H1 (cell line): ENCODE measurements around the gene KLF2. TPM values are rescaled to one million over a fixed set of nuclear protein-coding genes. Genes with fewer than 3 reads are reported as not detected.

Experiments
- CTCF ChIA-PET: fragments of 300-600 bp; sonication (Branson Sonifier 250); formaldehyde crosslinking; loops from one replicate; lab custom pipeline; 2021; ENCODE audit not compliant: partially characterized antibody; lab: Charles Lee
- POLR2A ChIA-PET: fragments of 300-600 bp; sonication (Branson Sonifier 250); formaldehyde crosslinking; loops from one replicate; lab custom pipeline; 2021; ENCODE audit warnings: inconsistent platforms; ENCODE audit not compliant: partially characterized antibody; lab: Charles Lee
- DNase-seq, 2 experiments: peaks; one replicate each; pipeline versions ENCODE4 v3.0.0 to v3.0.0-alpha.2; 2010 to 2022; ENCODE audit warnings: low spot score in 2 of 2, low read depth in 1 of 2, mixed read lengths in 1 of 2
- FAIRE-seq: peaks from 2 replicates; lab custom pipeline; 2011; peaks lifted over from hg19 to GRCh38; lab: Jason Lieb, UNC
- H2AFZ ChIP-seq: 2 replicates; pipeline ENCODE4 v1.8.1; 2012; ENCODE audit warnings: low read length, inconsistent platforms
- H2AK5ac ChIP-seq: 2 replicates; pipeline ENCODE4 v1.6.1; 2013; ENCODE audit warnings: low read depth, low read length
- H2BK120ac ChIP-seq: replicated peaks from 2 replicates; pipeline ENCODE3; 2013; ENCODE audit warnings: low read depth, low read length, inconsistent platforms
- H2BK12ac ChIP-seq: 2 replicates; pipeline ENCODE4 v1.6.1; 2013; ENCODE audit warnings: low read depth, low read length
- H2BK15ac ChIP-seq: 2 replicates; pipeline ENCODE4 v1.6.1; 2013; ENCODE audit warnings: low read length
- H2BK20ac ChIP-seq: 2 replicates; pipeline ENCODE4 v1.6.1; 2013; ENCODE audit warnings: low read length
- H2BK5ac ChIP-seq: 2 replicates; pipeline ENCODE4 v1.6.1; 2013; ENCODE audit warnings: low read depth, low read length
- H3K14ac ChIP-seq: 2 replicates; pipeline ENCODE4 v1.6.1; 2013; ENCODE audit warnings: inconsistent platforms; ENCODE audit not compliant: insufficient read length
- H3K18ac ChIP-seq: 2 replicates; pipeline ENCODE4 v1.6.1; 2013; ENCODE audit warnings: low read length; ENCODE audit errors: extremely low read depth
- H3K23ac ChIP-seq: 2 replicates; pipeline ENCODE4 v1.6.1; 2013; ENCODE audit warnings: inconsistent platforms; ENCODE audit not compliant: insufficient read length
- H3K23me2 ChIP-seq: 2 replicates; pipeline ENCODE4 v1.6.1; 2013; ENCODE audit warnings: low read depth, low read length
- H3K27ac ChIP-seq: 2 replicates; pipeline ENCODE4 v1.6.1; 2011; ENCODE audit warnings: low read depth, low read length, inconsistent platforms
- H3K27me3 ChIP-seq, 4 experiments: replicated peaks in 1 of 4; 1 replicate in 1 of 4; 2 replicates in 3 of 4; pipeline versions ENCODE4 v1.6.1 to v1.8.1; 2011 to 2013; ENCODE audit warnings: low read length in 3 of 4, mild to moderate bottlenecking in 3 of 4, inconsistent platforms in 2 of 4, mixed read lengths in 2 of 4, moderate library complexity in 1 of 4; ENCODE audit not compliant: control insufficient read depth in 3 of 4, insufficient read depth in 3 of 4; ENCODE audit errors: extremely low read depth in 1 of 4
- H3K36me3 ChIP-seq, 4 experiments: 2 replicates each; pipeline versions ENCODE4 v1.6.1 to v1.8.1; 2011 to 2013; ENCODE audit warnings: mild to moderate bottlenecking in 4 of 4, low read length in 3 of 4, moderate library complexity in 2 of 4, control low read depth in 1 of 4, inconsistent platforms in 1 of 4; ENCODE audit not compliant: insufficient read depth in 4 of 4, control insufficient read depth in 2 of 4
- H3K4ac ChIP-seq: replicated peaks from 2 replicates; pipeline ENCODE3; 2013; ENCODE audit warnings: low read length, low read depth, mixed read lengths, inconsistent platforms; ENCODE audit not compliant: insufficient read length
- H3K4me1 ChIP-seq, 4 experiments: replicated peaks in 1 of 4; 1 replicate in 1 of 4; 2 replicates in 3 of 4; pipeline versions ENCODE4 v1.6.1 to v1.8.1; 2011 to 2013; ENCODE audit warnings: low read length in 3 of 4, inconsistent platforms in 2 of 4, mixed read lengths in 1 of 4; ENCODE audit not compliant: insufficient read depth in 4 of 4, control insufficient read depth in 3 of 4
- H3K4me2 ChIP-seq, 2 experiments: 2 replicates each; pipeline versions ENCODE4 v1.6.1 to v1.8.1; 2011 to 2013; ENCODE audit warnings: low read depth in 2 of 2, low read length in 2 of 2, control low read depth in 1 of 2, inconsistent platforms in 1 of 2, mild to moderate bottlenecking in 1 of 2; ENCODE audit not compliant: insufficient read depth in 1 of 2
- H3K4me3 ChIP-seq, 4 experiments: fragments of 200-600, 300-600 bp in 1 of 4; sonication (generic), shearing (Covaris generic), sonication (Bioruptor Twin) in 1 of 4; 2 replicates each; pipeline versions ENCODE4 v1.5.1 to v1.8.1; 2011 to 2016; ENCODE audit warnings: low read length in 4 of 4, low read depth in 3 of 4, control low read depth in 2 of 4, inconsistent platforms in 2 of 4, mild to moderate bottlenecking in 2 of 4, mixed read lengths in 1 of 4, moderate library complexity in 1 of 4; ENCODE audit not compliant: insufficient read depth in 2 of 4; ENCODE audit errors: extremely low read depth in 1 of 4
- H3K56ac ChIP-seq: replicated peaks from 2 replicates; pipeline ENCODE3; 2013; ENCODE audit warnings: low read depth, mild to moderate bottlenecking, mixed read lengths, low read length, inconsistent platforms; ENCODE audit not compliant: insufficient read length
- H3K79me1 ChIP-seq: 2 replicates; pipeline ENCODE4 v1.6.1; 2013; ENCODE audit warnings: low read depth, low read length, control low read depth
- H3K79me2 ChIP-seq, 2 experiments: 2 replicates each; pipeline versions ENCODE4 v1.6.1 to v1.8.1; 2012 to 2013; ENCODE audit warnings: low read length in 2 of 2, mild to moderate bottlenecking in 2 of 2, inconsistent platforms in 1 of 2; ENCODE audit not compliant: insufficient read depth in 2 of 2, control insufficient read depth in 1 of 2
- H3K9ac ChIP-seq, 4 experiments: replicated peaks in 1 of 4; 1 replicate in 1 of 4; 2 replicates in 3 of 4; pipeline versions ENCODE4 v1.6.1 to v1.8.1; 2011 to 2013; ENCODE audit warnings: low read depth in 3 of 4, low read length in 3 of 4, control low read depth in 2 of 4, mild to moderate bottlenecking in 2 of 4, moderate library complexity in 2 of 4, inconsistent platforms in 1 of 4; ENCODE audit errors: extremely low read depth in 1 of 4
- H3K9me3 ChIP-seq, 2 experiments: 2 replicates each; pipeline versions ENCODE4 v1.6.1 to v1.8.1; 2012 to 2013; ENCODE audit warnings: mild to moderate bottlenecking in 2 of 2, moderate library complexity in 2 of 2, control low read depth in 1 of 2, inconsistent platforms in 1 of 2, low read depth in 1 of 2, low read length in 1 of 2, mixed read lengths in 1 of 2; ENCODE audit not compliant: insufficient read depth in 2 of 2
- H4K20me1 ChIP-seq, 2 experiments: replicated peaks in 1 of 2; 2 replicates each; pipeline versions ENCODE3 to v1.8.1; 2011 to 2013; ENCODE audit warnings: inconsistent platforms in 2 of 2, low read length in 2 of 2, mild to moderate bottlenecking in 1 of 2; ENCODE audit not compliant: insufficient read depth in 2 of 2, control insufficient read depth in 1 of 2
- H4K5ac ChIP-seq: 2 replicates; pipeline ENCODE4 v1.6.1; 2013; ENCODE audit warnings: low read length, low read depth, mixed read lengths, inconsistent platforms; ENCODE audit not compliant: insufficient read length
- H4K8ac ChIP-seq: 2 replicates; pipeline ENCODE4 v1.8.0; 2013; ENCODE audit warnings: mild to moderate bottlenecking, moderate library complexity, low read length, inconsistent platforms; ENCODE audit not compliant: insufficient read depth; ENCODE audit errors: extremely low read depth
- H4K91ac ChIP-seq: replicated peaks from 2 replicates; pipeline ENCODE3; 2013; ENCODE audit warnings: low read length, mixed read lengths, inconsistent platforms; ENCODE audit not compliant: insufficient read length
- WGBS, 2 experiments: shearing (Covaris generic) in 1 of 2; methylation state at CpG; one replicate each; pipeline versions ENCODE4 v1.1.6 to v1.1.7; 2013 to 2015; ENCODE audit warnings: low lambda C conversion rate in 2 of 2, mixed read lengths in 2 of 2, inconsistent platforms in 1 of 2, low coverage in 1 of 2, missing lambda C conversion rate in 1 of 2; ENCODE audit not compliant: insufficient replicate concordance in 2 of 2, insufficient coverage in 1 of 2, insufficient read length in 1 of 2; ENCODE audit errors: extremely low coverage in 1 of 2, missing lambda C conversion rate in 1 of 2; 5-methylcytosine and 5-hydroxymethylcytosine counted together
- polyA plus RNA-seq, 7 experiments: library from polyadenylated mRNA; depleted of rRNA in 3 of 7; stranded (reverse) in 5 of 7; unstranded in 2 of 7; fragments of >200 nt in 5 of 7; fragments of 200-250 nt in 2 of 7; gene quantifications; 1 replicate in 5 of 7; 2 replicates in 1 of 7; 4 replicates in 1 of 7; pipeline versions ENCODE4 v1.2.1 to v1.2.3, GENCODE V29; 2011 to 2013; ENCODE audit warnings: missing spikeins in 2 of 7, mixed read lengths in 2 of 7
- total RNA-seq: library from RNA; stranded (reverse); fragmentation: NEBNext Ultra II Directional; extraction: Animal tissue kit (Norgen Biotek cat#: 25700); gene quantifications from 2 replicates; pipeline ENCODE4 v1.2.1, GENCODE V29; 2021
- TF ChIP-seq, protein P1 (sequence below), 3 experiments: IDR thresholded peaks; 1 replicate in 2 of 3; 2 replicates in 1 of 3; pipeline versions ENCODE4 v1.5.1 to v1.6.1; 2011; ENCODE audit warnings: low read length in 3 of 3, mild to moderate bottlenecking in 3 of 3, inconsistent platforms in 2 of 3, low read depth in 1 of 3, moderate library complexity in 1 of 3; ENCODE audit not compliant: insufficient read depth in 1 of 3; ENCODE audit errors: control extremely low read depth in 1 of 3

KLF2 gene
- total and polyA plus RNA-seq, 2 of the 8 experiments (the other 6 are each of a cell fraction or from before 2014, with no cell fraction given) = 0.19 to 0.33 TPM

DNA sequence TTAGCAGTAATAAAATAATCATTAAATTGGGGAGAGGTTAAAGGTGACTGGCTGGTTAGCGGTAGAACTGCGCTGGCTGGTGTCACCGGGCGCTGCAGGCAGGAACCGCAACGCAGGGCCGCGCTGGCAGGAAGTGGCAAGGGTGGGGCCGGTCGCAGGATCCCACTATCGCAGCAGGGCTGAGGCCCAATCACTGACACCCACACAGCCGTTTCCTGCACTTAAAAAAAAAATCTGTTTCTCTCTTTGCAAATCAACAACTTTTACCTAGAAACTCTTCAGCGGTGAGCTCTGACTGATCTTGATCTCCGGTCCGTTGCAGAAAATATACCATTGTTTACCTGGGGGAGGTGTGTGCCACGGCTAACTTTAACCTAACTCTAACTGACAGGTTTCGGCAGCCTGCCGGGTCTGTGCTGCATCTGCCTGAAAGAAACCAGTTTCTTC, 46.9 kb downstream of the KLF2 start:
- no peaks in the 10 kb centered on the region for H3K9me3 ChIP-seq
- no peak overlapping the region for H3K27ac ChIP-seq
- H4K5ac ChIP-seq = no peak overlapping the region
- H3K4me2 ChIP-seq = no peak overlapping the region
- no peak overlapping the region for H3K4me3 ChIP-seq
- POLR2A ChIA-PET = interaction anchor here (0.7 kb wide), 1 partner anchor 8 kb away, joined by 3 read pairs; no protein-coding TSS in a partner anchor
- H3K18ac ChIP-seq = no peak overlapping the region
- H3K4ac ChIP-seq = no peak overlapping the region
- H3K23ac ChIP-seq = no peak overlapping the region
- no peaks in the 10 kb centered on the region for H3K27me3 ChIP-seq
- TF ChIP-seq, protein P1, sequence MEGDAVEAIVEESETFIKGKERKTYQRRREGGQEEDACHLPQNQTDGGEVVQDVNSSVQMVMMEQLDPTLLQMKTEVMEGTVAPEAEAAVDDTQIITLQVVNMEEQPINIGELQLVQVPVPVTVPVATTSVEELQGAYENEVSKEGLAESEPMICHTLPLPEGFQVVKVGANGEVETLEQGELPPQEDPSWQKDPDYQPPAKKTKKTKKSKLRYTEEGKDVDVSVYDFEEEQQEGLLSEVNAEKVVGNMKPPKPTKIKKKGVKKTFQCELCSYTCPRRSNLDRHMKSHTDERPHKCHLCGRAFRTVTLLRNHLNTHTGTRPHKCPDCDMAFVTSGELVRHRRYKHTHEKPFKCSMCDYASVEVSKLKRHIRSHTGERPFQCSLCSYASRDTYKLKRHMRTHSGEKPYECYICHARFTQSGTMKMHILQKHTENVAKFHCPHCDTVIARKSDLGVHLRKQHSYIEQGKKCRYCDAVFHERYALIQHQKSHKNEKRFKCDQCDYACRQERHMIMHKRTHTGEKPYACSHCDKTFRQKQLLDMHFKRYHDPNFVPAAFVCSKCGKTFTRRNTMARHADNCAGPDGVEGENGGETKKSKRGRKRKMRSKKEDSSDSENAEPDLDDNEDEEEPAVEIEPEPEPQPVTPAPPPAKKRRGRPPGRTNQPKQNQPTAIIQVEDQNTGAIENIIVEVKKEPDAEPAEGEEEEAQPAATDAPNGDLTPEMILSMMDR (IDR thresholded peaks at IDR 0.05; ENCODE audit: control extremely low read depth in 1 of 3, insufficient read depth in 1 of 3, low read depth in 1 of 3, low read length in 3 of 3) = no peak
- no peak overlapping the region for H4K8ac ChIP-seq
- peaks cover 0 to 12% (median 9%) of the 10 kb centered on the region in 4 experiments; a peak in 5 of 8 replicates for H3K36me3 ChIP-seq
- H3K79me2 ChIP-seq = no peaks in the 10 kb centered on the region
- no peak overlapping the region for H3K56ac ChIP-seq
- FAIRE-seq = no peak
- no peak overlapping the region; the same call in 1 of the 2 replicates for H2BK5ac ChIP-seq
- no peak overlapping the region for H2BK15ac ChIP-seq
- H2AK5ac ChIP-seq = no peak overlapping the region
- no peak overlapping the region for H2BK120ac ChIP-seq
- H3K14ac ChIP-seq = no peak overlapping the region
- WGBS, 2 experiments = 93% methylated on average over 18 of the region's 18 CpGs; no CpG with 5 or more reads in 1 of the 2 experiments
- H3K4me1 ChIP-seq = peaks cover 0 to 4% (median 2%) of the 10 kb centered on the region in 4 experiments; a peak in 2 of 7 replicates
- 0 out of 2 replicates have a peak, but pooled peaks cover 7% of the 10 kb centered on the region for H3K23me2 ChIP-seq
- no peak overlapping the region for H2BK12ac ChIP-seq
- peaks cover 6% of the 10 kb centered on the region for H3K79me1 ChIP-seq
- no peak overlapping the region for H4K91ac ChIP-seq
- CTCF ChIA-PET = interaction anchor here (1.6 to 5.1 kb wide), 4 partner anchors 9 to 124 kb away, joined by 3 to 23 read pairs (median 14); no protein-coding TSS in a partner anchor
- H2AFZ ChIP-seq = no peak overlapping the region
- no peak overlapping the region for H3K9ac ChIP-seq
- no peak for DNase-seq
- no peak overlapping the region for H2BK20ac ChIP-seq
- H4K20me1 ChIP-seq = peaks cover 2 to 19% of the 10 kb centered on the region in 2 experiments
